ENCODE results near the gene MS4A8.

The MS4A8 gene

DNA sequence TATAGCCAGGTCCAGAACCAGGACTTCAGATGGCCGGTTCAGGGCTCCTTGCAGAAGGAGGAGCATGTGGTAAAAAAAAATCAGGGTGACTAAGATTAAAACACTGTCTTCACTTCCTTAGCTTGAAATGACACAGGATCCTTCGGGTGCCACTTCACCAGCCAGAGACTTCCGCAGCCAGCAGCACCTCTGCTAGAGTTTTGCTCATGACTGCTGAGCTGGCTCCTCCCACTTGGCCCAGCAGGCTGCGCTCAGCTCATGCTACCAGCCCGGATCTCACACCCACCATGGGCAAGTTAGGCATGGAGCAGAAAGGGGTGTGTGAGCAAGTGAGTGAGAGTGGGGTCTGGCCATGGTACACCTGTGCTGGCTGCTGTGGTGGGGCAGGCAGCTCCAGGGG lies 18.5 kb downstream of the MS4A8 start:
- H3K4me3 ChIP-seq (ENCODE audit: low read depth in 1 of 2, low read length in 1 of 2): no peak overlapping the region
- H3K36me3 ChIP-seq: no peaks in the 10 kb centered on the region
- no peaks in the 10 kb centered on the region for H3K4me1 ChIP-seq (ENCODE audit: control insufficient read depth in 1 of 2, insufficient read depth in 1 of 2, low read depth in 1 of 2, low read length in 1 of 2)
- H3K27ac ChIP-seq: no peak overlapping the region
- H3K27me3 ChIP-seq: peaks cover 7% of the 10 kb centered on the region
- TF ChIP-seq, protein P1, sequence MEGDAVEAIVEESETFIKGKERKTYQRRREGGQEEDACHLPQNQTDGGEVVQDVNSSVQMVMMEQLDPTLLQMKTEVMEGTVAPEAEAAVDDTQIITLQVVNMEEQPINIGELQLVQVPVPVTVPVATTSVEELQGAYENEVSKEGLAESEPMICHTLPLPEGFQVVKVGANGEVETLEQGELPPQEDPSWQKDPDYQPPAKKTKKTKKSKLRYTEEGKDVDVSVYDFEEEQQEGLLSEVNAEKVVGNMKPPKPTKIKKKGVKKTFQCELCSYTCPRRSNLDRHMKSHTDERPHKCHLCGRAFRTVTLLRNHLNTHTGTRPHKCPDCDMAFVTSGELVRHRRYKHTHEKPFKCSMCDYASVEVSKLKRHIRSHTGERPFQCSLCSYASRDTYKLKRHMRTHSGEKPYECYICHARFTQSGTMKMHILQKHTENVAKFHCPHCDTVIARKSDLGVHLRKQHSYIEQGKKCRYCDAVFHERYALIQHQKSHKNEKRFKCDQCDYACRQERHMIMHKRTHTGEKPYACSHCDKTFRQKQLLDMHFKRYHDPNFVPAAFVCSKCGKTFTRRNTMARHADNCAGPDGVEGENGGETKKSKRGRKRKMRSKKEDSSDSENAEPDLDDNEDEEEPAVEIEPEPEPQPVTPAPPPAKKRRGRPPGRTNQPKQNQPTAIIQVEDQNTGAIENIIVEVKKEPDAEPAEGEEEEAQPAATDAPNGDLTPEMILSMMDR (IDR thresholded peaks at IDR 0.05): no peak
- no peaks in the 10 kb centered on the region for H3K9me3 ChIP-seq

DNA sequence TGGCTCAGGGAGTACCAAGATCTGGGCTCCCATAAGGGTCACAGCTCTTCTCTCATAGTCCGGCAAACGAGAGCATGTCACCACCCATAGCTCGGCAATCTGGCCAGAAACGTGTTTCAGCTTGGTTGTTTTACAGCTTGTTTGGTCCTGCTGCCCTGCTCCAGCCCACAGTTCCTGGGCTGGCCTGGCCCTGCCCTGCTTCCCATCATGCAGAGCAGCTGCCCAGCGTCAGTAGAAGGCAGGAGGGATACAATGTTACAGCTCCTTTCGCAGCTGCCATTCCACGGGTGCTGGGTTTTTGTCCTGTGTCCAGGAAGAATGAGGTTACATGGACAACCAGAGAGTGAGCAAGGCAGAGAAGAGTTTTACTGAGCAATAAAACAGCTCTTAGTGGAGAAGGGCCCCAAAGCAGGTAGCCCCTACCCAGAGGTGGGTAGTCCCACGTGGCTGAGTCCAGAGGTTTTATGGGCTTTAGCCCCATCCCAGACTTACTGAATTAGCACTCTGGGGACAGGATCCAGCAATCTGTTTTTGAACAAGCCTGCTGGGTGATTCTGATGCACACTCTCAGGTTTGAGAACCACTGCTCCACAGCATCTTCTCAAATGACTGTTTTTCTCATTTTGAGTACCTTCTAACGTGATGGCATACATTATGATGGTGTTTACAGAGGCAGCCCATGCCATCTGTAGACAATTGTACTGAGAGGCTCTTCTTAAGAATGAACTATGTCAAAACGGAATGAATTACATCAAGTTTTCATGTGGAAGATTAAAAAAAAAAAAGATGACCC lies 19.3 kb downstream of the MS4A8 start:
- Histone ChIP-seq H3K9me3 (no peaks in the 10 kb centered on the region), H3K4me1 (ENCODE audit: control insufficient read depth in 1 of 2, insufficient read depth in 1 of 2, low read depth in 1 of 2, low read length in 1 of 2) (no peaks in the 10 kb centered on the region), H3K36me3 (no peaks in the 10 kb centered on the region), H3K27ac (no peak overlapping the region), H3K27me3 (peaks cover 7% of the 10 kb centered on the region), H3K4me3 (ENCODE audit: low read depth in 1 of 2, low read length in 1 of 2) (no peak overlapping the region)
- TF ChIP-seq, protein P1 (IDR thresholded peaks at IDR 0.05): no peak

DNA sequence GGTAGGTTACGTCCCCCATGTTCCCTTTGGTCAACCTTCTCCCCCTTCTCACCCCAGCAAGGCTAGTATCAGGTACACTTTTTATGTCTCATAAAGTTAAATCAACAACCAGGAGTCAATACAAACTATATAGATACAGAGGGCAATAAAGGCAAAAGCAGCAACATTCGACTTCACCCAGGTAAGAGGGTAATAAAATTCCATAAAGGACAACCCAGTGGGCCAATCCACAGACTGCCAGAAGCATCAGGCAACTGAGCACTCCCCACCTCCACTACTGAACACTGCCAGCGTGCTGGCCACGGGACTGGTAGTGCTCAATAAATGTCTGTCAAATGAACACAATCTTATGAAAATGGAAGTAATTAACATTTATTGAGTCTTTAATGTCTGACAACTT lies 20.0 kb downstream of the MS4A8 start:
- no peaks in the 10 kb centered on the region for H3K9me3 ChIP-seq
- peaks cover 8% of the 10 kb centered on the region for H3K27me3 ChIP-seq
- no peak overlapping the region for H3K27ac ChIP-seq
- no peaks in the 10 kb centered on the region for H3K4me1 ChIP-seq (ENCODE audit: control insufficient read depth in 1 of 2, insufficient read depth in 1 of 2, low read depth in 1 of 2, low read length in 1 of 2)
- H3K36me3 ChIP-seq: no peaks in the 10 kb centered on the region
- H3K4me3 ChIP-seq (ENCODE audit: low read depth in 1 of 2, low read length in 1 of 2): no peak overlapping the region
- TF ChIP-seq, protein P1 (IDR thresholded peaks at IDR 0.05): no peak

DNA sequence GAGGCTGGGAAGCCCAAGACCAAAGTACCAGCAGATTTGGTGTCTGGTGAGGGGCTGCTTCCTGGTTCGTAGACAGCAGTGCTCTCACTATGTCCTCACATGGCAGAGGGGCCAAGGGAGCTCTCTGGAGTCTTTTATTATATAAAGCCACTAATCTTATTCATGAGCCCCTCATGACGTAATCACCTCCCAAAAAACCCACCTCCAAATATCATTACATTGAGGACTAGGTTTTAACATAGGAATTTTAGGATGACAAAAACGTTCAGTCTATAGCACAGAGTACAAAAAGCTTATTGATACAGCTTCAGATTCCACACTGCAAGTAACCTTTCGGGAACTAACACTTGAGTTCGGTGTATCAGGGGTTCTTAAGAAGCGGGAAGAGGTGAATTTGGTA lies 21.0 kb downstream of the MS4A8 start:
- H3K9me3 ChIP-seq: no peaks in the 10 kb centered on the region
- H3K27me3 ChIP-seq: peaks cover 15% of the 10 kb centered on the region
- TF ChIP-seq, protein P1 (IDR thresholded peaks at IDR 0.05): no peak
- H3K36me3 ChIP-seq: no peaks in the 10 kb centered on the region
- H3K27ac ChIP-seq: no peak overlapping the region
- H3K4me1 ChIP-seq (ENCODE audit: control insufficient read depth in 1 of 2, insufficient read depth in 1 of 2, low read depth in 1 of 2, low read length in 1 of 2): no peaks in the 10 kb centered on the region
- no peak overlapping the region for H3K4me3 ChIP-seq (ENCODE audit: low read depth in 1 of 2, low read length in 1 of 2)

DNA sequence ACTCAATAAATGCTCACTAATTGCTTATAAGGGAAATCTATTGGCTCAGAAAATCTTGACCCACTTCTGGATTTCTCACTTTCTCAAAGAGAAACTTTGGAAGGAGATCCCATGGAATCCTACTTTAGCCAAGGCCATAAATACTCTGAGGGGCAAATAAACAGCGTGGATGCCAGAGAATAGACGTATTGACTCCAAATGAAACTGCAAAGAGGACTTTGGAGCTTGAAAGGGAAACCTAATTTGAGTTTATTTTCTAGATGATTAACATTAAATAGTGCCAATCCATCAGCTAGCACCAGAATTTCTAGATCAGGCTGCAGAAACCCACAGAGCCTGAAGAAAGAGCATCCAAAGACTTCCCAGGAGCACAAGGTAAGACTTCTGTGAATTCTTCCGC lies 25.0 kb downstream of the MS4A8 start, which contains the start of gene MS4A18:
Gene MS4A18 (plus strand): TSS at position 301 of the 400 bp plus-strand sequence.
- Histone ChIP-seq H3K36me3 (no peaks in the 10 kb centered on the region), H3K4me1 (ENCODE audit: control insufficient read depth in 1 of 2, insufficient read depth in 1 of 2, low read depth in 1 of 2, low read length in 1 of 2) (no peaks in the 10 kb centered on the region), H3K4me3 (ENCODE audit: low read depth in 1 of 2, low read length in 1 of 2) (no peak within 1 kb of the TSS), H3K27ac (no peak within 1 kb of the TSS), H3K9me3 (no peaks in the 10 kb centered on the region), H3K27me3 (peaks cover 23% of the 10 kb centered on the region)
- TF ChIP-seq, protein P1 (IDR thresholded peaks at IDR 0.05): no peak

Data from neutrophil (primary cell).